Measurements from ENCODE around the gene BBLN. TPM values are rescaled to one million over a fixed set of nuclear protein-coding genes. Genes with fewer than 3 reads are reported as not detected.

The BBLN gene
- total RNA-seq, 2 donors from 2014 or later: 65.7 to 71.9 TPM

DNA sequence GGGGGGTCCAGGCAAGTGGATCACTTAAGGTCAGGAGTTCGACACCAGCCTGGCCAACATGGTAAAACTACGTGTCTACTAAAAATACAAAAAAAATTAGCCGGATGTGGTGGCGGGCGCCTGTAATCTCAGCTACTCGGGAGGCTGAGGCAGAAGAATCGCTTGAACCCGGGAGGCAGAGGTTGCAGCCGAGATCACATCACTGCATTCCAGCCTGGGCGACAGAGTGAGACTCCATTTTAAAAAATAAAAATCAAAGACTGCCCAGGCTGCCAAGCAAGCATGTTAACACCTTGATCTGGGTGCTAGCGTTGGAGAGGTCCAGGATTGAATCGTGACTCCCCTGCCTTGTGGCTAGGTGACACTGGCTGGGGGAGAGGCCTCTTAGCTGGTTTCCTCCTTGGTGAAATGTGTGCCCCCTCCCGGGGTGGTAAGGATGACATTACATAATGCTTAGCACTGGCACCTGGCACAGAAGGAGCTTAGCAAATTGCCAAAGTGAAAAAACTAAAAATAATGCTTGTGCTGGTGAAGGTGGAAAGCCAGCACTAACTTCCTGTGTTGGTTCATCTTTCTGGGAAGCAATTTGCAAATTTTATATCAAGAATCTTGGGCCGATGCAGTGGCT, 33.5 kb downstream of the BBLN start:
- Mint-ChIP-seq H3K9me3 (no peaks in the 10 kb centered on the region), H3K36me3 (ENCODE audit: low read depth) (peaks cover 16% of the 10 kb centered on the region), H3K4me1 (peaks cover 8% of the 10 kb centered on the region), H3K27me3 (no peaks in the 10 kb centered on the region), H3K4me3 (no peak overlapping the region), H3K27ac (no peak overlapping the region)
- ATAC-seq (replicated peaks): no peak

GRCh38 chr9:128201441-128202369, 41.6 kb downstream of the BBLN start:
- no peaks in the 10 kb centered on the region for H3K9me3 Mint-ChIP-seq
- peaks cover 4% of the 10 kb centered on the region for H3K27me3 Mint-ChIP-seq
- H3K36me3 Mint-ChIP-seq (ENCODE audit: low read depth): no peaks in the 10 kb centered on the region
- H3K27ac Mint-ChIP-seq: peak overlapping the region; percentile 89
- ATAC-seq (replicated peaks): peak; percentile 21
- peak overlapping the region; percentile 80 for H3K4me3 Mint-ChIP-seq
- H3K4me1 Mint-ChIP-seq: peaks cover 15% of the 10 kb centered on the region

DNA sequence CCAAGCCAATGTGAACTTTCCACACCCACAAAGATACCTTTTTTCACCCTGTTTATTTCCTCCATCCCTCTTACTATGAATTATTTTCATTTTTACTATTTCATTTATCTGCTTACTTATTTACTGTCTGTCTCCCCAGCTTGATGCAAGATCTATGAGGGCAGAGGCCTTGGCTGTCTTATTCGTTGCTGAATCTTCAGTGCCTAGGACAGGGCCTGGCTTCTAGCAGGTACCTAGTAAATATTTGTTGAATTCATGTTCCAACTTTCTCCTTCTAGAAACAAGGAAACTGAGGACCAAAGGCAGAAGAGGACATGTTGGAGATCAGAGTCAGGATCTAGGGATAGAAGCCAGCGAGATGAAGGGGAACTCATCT, 42.6 kb downstream of the BBLN start:
- Mint-ChIP-seq H3K27ac (peak overlapping the region; percentile 89), H3K27me3 (peaks cover 4% of the 10 kb centered on the region), H3K4me3 (peak overlapping the region; percentile 80), H3K9me3 (no peaks in the 10 kb centered on the region), H3K4me1 (peaks cover 15% of the 10 kb centered on the region), H3K36me3 (ENCODE audit: low read depth) (no peaks in the 10 kb centered on the region)
- no peak for ATAC-seq (replicated peaks)

DNA sequence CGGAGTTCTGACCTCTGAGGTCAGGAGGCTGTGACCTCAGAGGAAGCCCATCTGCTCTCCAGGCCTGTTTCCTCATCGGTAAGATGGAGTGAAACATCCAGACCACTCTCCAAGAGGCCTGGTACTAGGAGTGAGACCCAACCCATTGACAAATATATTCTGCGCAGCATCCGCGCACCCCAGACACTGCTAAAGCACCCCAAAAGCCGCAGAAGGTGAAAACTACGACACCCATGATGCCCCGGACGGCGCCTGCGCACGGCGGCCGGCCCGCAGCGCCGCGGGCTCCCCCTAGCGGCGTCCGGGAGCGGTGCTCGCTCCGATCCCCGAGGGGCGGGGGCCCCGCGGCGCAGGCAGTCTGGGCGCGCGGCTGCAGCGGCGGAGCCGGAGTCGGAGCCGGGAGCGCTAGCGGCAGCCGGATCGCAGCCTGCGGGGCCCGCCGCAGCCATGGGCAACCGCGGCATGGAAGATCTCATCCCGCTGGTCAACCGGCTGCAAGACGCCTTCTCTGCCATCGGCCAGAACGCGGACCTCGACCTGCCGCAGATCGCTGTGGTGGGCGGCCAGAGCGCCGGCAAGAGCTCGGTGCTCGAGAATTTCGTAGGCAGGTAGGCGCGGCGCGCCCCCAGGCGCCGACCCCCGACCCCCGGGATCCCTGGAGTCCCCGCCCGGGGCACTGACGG, 43.1 kb downstream of the BBLN start, which contains the start of gene DNM1:
DNM1 (plus strand) TSS at position 356 of the 683 bp plus-strand sequence; CDS start at position 448, 92 bp downstream.
- H3K4me1 Mint-ChIP-seq: peaks cover 15% of the 10 kb centered on the region
- H3K27me3 Mint-ChIP-seq: peaks cover 4% of the 10 kb centered on the region
- peak; percentile 86 for ATAC-seq (replicated peaks)
- no peaks in the 10 kb centered on the region for H3K36me3 Mint-ChIP-seq (ENCODE audit: low read depth)
- peak within 1 kb of the TSS; percentile 89 for H3K27ac Mint-ChIP-seq
- peak within 1 kb of the TSS; percentile 80 for H3K4me3 Mint-ChIP-seq
- no peaks in the 10 kb centered on the region for H3K9me3 Mint-ChIP-seq

GRCh38 chr9:128203707-128204551, 43.9 kb downstream of the BBLN start:
- Mint-ChIP-seq H3K36me3 (ENCODE audit: low read depth) (no peaks in the 10 kb centered on the region), H3K4me1 (peaks cover 15% of the 10 kb centered on the region), H3K4me3 (peak overlapping the region; percentile 56), H3K27ac (no peak overlapping the region), H3K9me3 (no peaks in the 10 kb centered on the region), H3K27me3 (peaks cover 4% of the 10 kb centered on the region)
- ATAC-seq (replicated peaks): peak; percentile 25

GRCh38 chr9:128204858-128205257, 44.8 kb downstream of the BBLN start:
- Mint-ChIP-seq H3K27ac (no peak overlapping the region), H3K36me3 (ENCODE audit: low read depth) (no peaks in the 10 kb centered on the region), H3K4me3 (peak overlapping the region; percentile 56), H3K4me1 (peaks cover 15% of the 10 kb centered on the region), H3K9me3 (no peaks in the 10 kb centered on the region), H3K27me3 (peaks cover 4% of the 10 kb centered on the region)
- no peak for ATAC-seq (replicated peaks)

- Mint-ChIP-seq H3K4me1 (peaks cover 15% of the 10 kb centered on the region), H3K36me3 (ENCODE audit: low read depth) (no peaks in the 10 kb centered on the region), H3K4me3 (no peak overlapping the region), H3K9me3 (no peaks in the 10 kb centered on the region), H3K27me3 (peaks cover 4% of the 10 kb centered on the region), H3K27ac (no peak overlapping the region)
- ATAC-seq (replicated peaks): no peak
Observed at GRCh38 chr9:128205296-128205944, 45.4 kb downstream of the BBLN start.

GRCh38 chr9:128206484-128206883, 46.4 kb downstream of the BBLN start:
- H3K4me3 Mint-ChIP-seq: no peak overlapping the region
- H3K4me1 Mint-ChIP-seq: peaks cover 15% of the 10 kb centered on the region
- ATAC-seq (replicated peaks): no peak
- H3K36me3 Mint-ChIP-seq (ENCODE audit: low read depth): no peaks in the 10 kb centered on the region
- H3K27me3 Mint-ChIP-seq: peaks cover 4% of the 10 kb centered on the region
- H3K9me3 Mint-ChIP-seq: no peaks in the 10 kb centered on the region
- no peak overlapping the region for H3K27ac Mint-ChIP-seq

- Mint-ChIP-seq H3K4me3 (no peak overlapping the region), H3K27ac (no peak overlapping the region), H3K27me3 (peaks cover 5% of the 10 kb centered on the region), H3K4me1 (peaks cover 8% of the 10 kb centered on the region), H3K36me3 (ENCODE audit: low read depth) (no peaks in the 10 kb centered on the region), H3K9me3 (no peaks in the 10 kb centered on the region)
- no peak for ATAC-seq (replicated peaks)
Observed at GRCh38 chr9:128206916-128207910, 47.1 kb downstream of the BBLN start.

DNA sequence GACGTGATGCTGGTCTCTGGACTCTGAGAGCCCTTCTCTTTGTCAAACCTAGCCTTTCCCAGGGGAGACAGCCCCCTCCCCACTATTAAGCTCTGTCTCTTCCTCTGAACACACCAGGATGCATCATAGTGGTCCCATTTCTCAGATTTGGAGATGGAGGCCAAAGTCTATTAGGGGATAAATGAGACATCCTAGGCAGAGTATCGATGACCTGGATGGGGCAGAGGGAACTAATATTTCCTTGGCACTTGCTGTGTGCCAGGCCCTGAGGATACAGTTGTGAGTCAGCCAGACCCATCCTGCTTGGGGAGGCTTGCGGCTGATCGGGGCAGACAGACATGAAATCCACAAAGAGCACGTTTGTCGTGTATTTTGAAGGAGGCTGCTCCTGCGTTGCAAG, 48.3 kb downstream of the BBLN start:
- no peak overlapping the region for H3K27ac Mint-ChIP-seq
- H3K4me3 Mint-ChIP-seq: no peak overlapping the region
- peaks cover 7% of the 10 kb centered on the region for H3K27me3 Mint-ChIP-seq
- no peaks in the 10 kb centered on the region for H3K36me3 Mint-ChIP-seq (ENCODE audit: low read depth)
- ATAC-seq (replicated peaks): no peak
- no peaks in the 10 kb centered on the region for H3K9me3 Mint-ChIP-seq
- H3K4me1 Mint-ChIP-seq: no peaks in the 10 kb centered on the region

GRCh38 chr9:128208946-128209669, 49.0 kb downstream of the BBLN start:
- Mint-ChIP-seq H3K9me3 (no peaks in the 10 kb centered on the region), H3K27me3 (peaks cover 7% of the 10 kb centered on the region), H3K4me3 (no peak overlapping the region), H3K4me1 (no peaks in the 10 kb centered on the region), H3K36me3 (ENCODE audit: low read depth) (no peaks in the 10 kb centered on the region), H3K27ac (no peak overlapping the region)
- no peak for ATAC-seq (replicated peaks)

All from activated T-helper 17 cell treated with anti-CD3 and anti-CD28 coated beads, Interleukin-2, amount 50 U/mL, for 72 hours (primary cell).